ENCODE results near the gene PRRT2. TPM values are rescaled to one million over a fixed set of nuclear protein-coding genes. Genes with fewer than 3 reads are reported as not detected.

Gene PRRT2
- total RNA-seq, 1 experiment from 2014 or later = 9.7 TPM

GRCh38 chr16:29862383-29862883 lies 50.4 kb downstream of the PRRT2 start:
- POLR2A ChIA-PET = no interaction called here

More at GRCh38 chr16:29862383-29862883, 50.4 kb downstream of the PRRT2 start:
- peak overlapping the region; percentile 75 to 81 for H3K4me3 ChIP-seq (ENCODE audit: low read depth in 2 of 2, low read length in 2 of 2)
- no peaks in the 10 kb centered on the region for H3K27me3 ChIP-seq (ENCODE audit: control insufficient read depth, insufficient read depth, low read length)
- intact Hi-C loops (cut with micrococcal nuclease; ENCODE audit: unreplicated experiment) = no loop called here
- H3K27ac ChIP-seq (ENCODE audit: low read length) = peak overlapping the region; percentile 51
- no peaks in the 10 kb centered on the region for H3K9me3 ChIP-seq (ENCODE audit: control insufficient read depth, insufficient read depth, low read depth, low read length)
- ATAC-seq = peak; percentile 35
- CTCF ChIA-PET = interaction anchor here (0.7 kb wide), 1 partner anchor 170 kb away, joined by 7 read pairs; no protein-coding TSS in a partner anchor
- no peaks in the 10 kb centered on the region for H3K36me3 ChIP-seq (ENCODE audit: control insufficient read depth, insufficient read depth, low read length)
- BruUV-seq (replicated peaks) = no TSS peak
- H3K4me1 ChIP-seq (ENCODE audit: control insufficient read depth, insufficient read depth, low read length) = no peaks in the 10 kb centered on the region
- TF ChIP-seq TCF7L2 (IDR thresholded peaks at IDR 0.05; ENCODE audit: low read depth, low read length) = no peak
- TF ChIP-seq POLR2AphosphoS5 (IDR thresholded peaks at IDR 0.05; ENCODE audit: low read depth, low read length) = no peak
- no peak for TF ChIP-seq REST (IDR thresholded peaks at IDR 0.05; ENCODE audit: insufficient read depth in 1 of 2, low read depth in 2 of 2, low read length in 1 of 2)
- no peak for TF ChIP-seq SIN3A (IDR thresholded peaks at IDR 0.05; ENCODE audit: borderline replicate concordance, insufficient read depth, low read depth, low read length)
- no peak for TF ChIP-seq CTCF (IDR thresholded peaks at IDR 0.05)
- DNase-seq (ENCODE audit: low read depth, low spot score) = no peak
- in situ Hi-C loops (cut with HindIII; ENCODE audit: low pct_unique_long_range_greater_than_20kb, low sequenced_read_pairs) = no loop called here

All from Panc1 (cell line).